ENCODE data around the gene SLX4. TPM values are rescaled to one million over a fixed set of nuclear protein-coding genes. Genes with fewer than 3 reads are reported as not detected.
"Not testable (repeated sequence)": the region's sequence is repeated elsewhere in the genome, so short reads cannot be mapped to it uniquely, and the experiment has no call there.

SLX4 gene
- total RNA-seq, 1 donor from 2014 or later, result 2.8 TPM

GRCh38 chr16:3643095-3643730 lies 31.8 kb upstream of the SLX4 start:
- peak; percentile 35 for DNase-seq (ENCODE audit: low spot score)

GRCh38 chr16:3642397-3643094 lies 31.1 kb upstream of the SLX4 start:
- ATAC-seq (no peak), DNase-seq (ENCODE audit: low spot score) (peak; percentile 36)

More at GRCh38 chr16:3643095-3643730, 31.8 kb upstream of the SLX4 start:
- no peak for ATAC-seq

- DNase-seq (ENCODE audit: low spot score) (peak; percentile 41), ATAC-seq (no peak)
These were observed 30.5 kb upstream of the SLX4 start for GRCh38 chr16:3641801-3642396.

GRCh38 chr16:3640632-3641501 lies 29.5 kb upstream of the SLX4 start:
- DNase-seq (ENCODE audit: low spot score) (peak; percentile 39), ATAC-seq (no peak)

GRCh38 chr16:3640207-3640606 lies 28.8 kb upstream of the SLX4 start:
- peak; percentile 37 for DNase-seq (ENCODE audit: low spot score)
- ATAC-seq, result peak; percentile 52

- no peak for ATAC-seq
- no peak for DNase-seq (ENCODE audit: low spot score)
These were observed 27.7 kb upstream of the SLX4 start for GRCh38 chr16:3638916-3639644.

- DNase-seq (ENCODE audit: low spot score) (no peak), ATAC-seq (peak; percentile 57)
These were observed 26.0 kb upstream of the SLX4 start for GRCh38 chr16:3637371-3637923.

- DNase-seq (ENCODE audit: low spot score) (peak; percentile 19), ATAC-seq (no peak)
These were observed 14.7 kb upstream of the SLX4 start for GRCh38 chr16:3625911-3626732.

GRCh38 chr16:3625331-3625730 lies 13.9 kb upstream of the SLX4 start:
- DNase-seq (ENCODE audit: low spot score) (no peak), ATAC-seq (no peak)

- DNase-seq (ENCODE audit: low spot score) (no peak), ATAC-seq (no peak)
These were observed 12.2 kb upstream of the SLX4 start for GRCh38 chr16:3623642-3624041.

GRCh38 chr16:3618769-3619141 lies 7.3 kb upstream of the SLX4 start:
- ATAC-seq, result no peak
- no peak for DNase-seq (ENCODE audit: low spot score)

GRCh38 chr16:3612510-3613466 lies 1.4 kb upstream of the SLX4 start:
- peak; percentile 35 for DNase-seq (ENCODE audit: low spot score)
- ATAC-seq, result no peak

GRCh38 chr16:3610698-3611145 lies 684 bp downstream of the SLX4 start:
- ATAC-seq, result peak; percentile 27
- no peak for DNase-seq (ENCODE audit: low spot score)

- ATAC-seq, result peak; percentile 37
- DNase-seq (ENCODE audit: low spot score), result no peak
These were observed 1.3 kb downstream of the SLX4 start for GRCh38 chr16:3609895-3610697.

- DNase-seq (ENCODE audit: low spot score); ATAC-seq: not testable (repeated sequence)
These were observed 2.4 kb downstream of the SLX4 start for GRCh38 chr16:3608976-3609375.

- ATAC-seq, result peak; percentile 16
- no peak for DNase-seq (ENCODE audit: low spot score)
These were observed 3.3 kb downstream of the SLX4 start for GRCh38 chr16:3608069-3608468.

GRCh38 chr16:3607634-3608033 lies 3.8 kb downstream of the SLX4 start:
- no peak for DNase-seq (ENCODE audit: low spot score)
- no peak for ATAC-seq

Data from left lobe of liver (tissue), 2 donors.